ENCODE data around the gene OCA2. TPM values are rescaled to one million over a fixed set of nuclear protein-coding genes. Genes with fewer than 3 reads are reported as not detected.

OCA2 gene
- polyA plus RNA-seq, 6 donors from 2014 or later = 0.09 to 0.23 TPM; not detected in 4

DNA sequence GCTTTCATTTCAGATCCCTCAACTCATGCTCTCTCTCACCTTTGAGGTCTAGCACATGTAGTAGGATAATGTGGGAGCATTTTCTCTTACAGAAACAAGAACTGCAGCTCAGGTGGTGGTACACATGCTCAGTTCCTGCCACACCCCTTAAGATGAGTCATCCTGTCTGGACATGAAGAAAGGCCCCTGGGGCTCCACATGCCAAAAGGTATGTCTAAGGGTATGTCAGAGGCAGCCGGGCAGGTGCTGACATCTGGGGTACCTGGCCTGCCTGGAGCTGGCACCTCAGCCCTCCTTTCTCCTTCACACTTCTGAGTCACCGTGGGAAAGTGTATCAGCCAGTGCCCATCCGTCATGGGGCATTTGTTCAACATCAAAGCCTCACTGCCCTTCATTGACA, 209.9 kb downstream of the OCA2 start:
- H3K9me3 Mint-ChIP-seq = peaks cover 17 to 73% (median 42%) of the 10 kb centered on the region in 7 donors
- H3K27me3 Mint-ChIP-seq = peaks cover 8 to 27% (median 15%) of the 10 kb centered on the region in 3 donors
- H3K36me3 Mint-ChIP-seq = peaks cover 16 to 25% of the 10 kb centered on the region in 2 donors
- no peak overlapping the region for H3K4me3 Mint-ChIP-seq
- no peak for DNase-seq
- no peaks in the 10 kb centered on the region for H3K4me1 Mint-ChIP-seq
- ATAC-seq (ENCODE audit: low read depth in 2 of 2) = no peak
- no peak overlapping the region for H3K27ac Mint-ChIP-seq

DNA sequence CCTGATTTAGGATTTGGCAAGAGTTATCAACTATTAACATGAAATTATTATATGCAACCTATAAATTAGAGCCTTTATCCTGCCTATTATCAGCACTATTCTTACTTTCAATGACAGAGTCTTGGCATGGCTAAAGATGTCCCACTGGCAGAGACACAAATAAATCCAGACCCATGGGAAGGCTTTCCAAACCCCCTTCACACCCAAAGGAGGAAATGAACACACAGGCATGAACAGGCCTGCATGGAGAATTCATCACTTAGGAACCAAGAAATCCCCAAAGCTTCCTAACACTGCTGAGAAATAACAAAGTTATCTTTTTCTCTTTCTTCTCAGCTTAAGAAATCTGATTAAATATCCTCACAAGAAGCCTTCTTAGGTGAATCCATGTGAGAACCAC, 213.9 kb downstream of the OCA2 start:
- Mint-ChIP-seq H3K9me3 (peaks cover 11 to 50% (median 23%) of the 10 kb centered on the region in 7 donors), H3K4me1 (no peaks in the 10 kb centered on the region), H3K27me3 (peaks cover 8 to 37% (median 15%) of the 10 kb centered on the region in 3 donors), H3K27ac (no peak overlapping the region), H3K36me3 (peaks cover 8 to 9% of the 10 kb centered on the region in 2 donors), H3K4me3 (no peak overlapping the region)
- ATAC-seq (ENCODE audit: low read depth in 2 of 2) (no peak), DNase-seq (no peak)

DNA sequence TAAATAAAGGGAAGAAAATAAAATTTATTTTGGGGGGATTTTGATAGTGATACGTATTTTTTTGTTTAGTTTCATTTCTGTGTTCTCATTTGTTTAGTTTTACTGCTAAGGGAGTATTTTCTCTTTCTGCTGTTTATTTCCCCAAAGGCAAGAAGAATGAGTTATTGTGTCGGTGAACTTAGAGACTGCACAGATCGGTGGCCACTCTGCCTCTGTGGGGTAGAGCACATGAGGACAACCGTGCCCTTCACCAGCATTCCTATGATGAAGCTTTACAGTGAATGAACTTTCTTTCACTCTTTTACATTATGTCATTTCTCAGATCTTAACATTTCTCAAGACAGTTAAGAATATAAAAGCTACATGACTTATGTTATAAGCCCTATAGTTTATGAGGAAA, 214.4 kb downstream of the OCA2 start:
- DNase-seq (no peak), ATAC-seq (ENCODE audit: low read depth in 2 of 2) (no peak)
- Mint-ChIP-seq H3K9me3 (peaks cover 8 to 46% (median 19%) of the 10 kb centered on the region in 7 donors), H3K4me3 (no peak overlapping the region), H3K4me1 (no peaks in the 10 kb centered on the region), H3K27ac (no peak overlapping the region), H3K27me3 (peaks cover 8 to 42% (median 15%) of the 10 kb centered on the region in 3 donors), H3K36me3 (peaks cover 4 to 8% of the 10 kb centered on the region in 2 donors)

DNA sequence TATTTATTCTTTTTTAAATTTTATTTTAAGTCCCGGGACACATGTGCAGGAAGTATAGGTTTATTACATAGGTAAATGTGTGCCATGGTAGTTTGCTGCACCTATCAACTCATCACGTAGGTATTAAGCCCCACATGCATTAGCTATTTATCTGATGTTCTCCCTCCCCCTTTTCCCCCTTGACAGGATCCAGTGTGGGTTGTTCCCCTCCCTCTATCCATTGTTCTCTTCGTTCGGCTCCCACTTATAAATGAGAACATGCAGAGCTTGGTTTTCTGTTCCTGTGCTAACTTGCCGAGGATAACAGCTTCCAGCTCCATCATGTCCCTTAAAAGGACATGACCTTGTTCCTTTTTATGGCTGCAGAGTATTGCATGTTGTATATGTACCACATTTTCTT, 220.3 kb downstream of the OCA2 start:
- DNase-seq (no peak), ATAC-seq (ENCODE audit: low read depth in 2 of 2) (no peak)
- Mint-ChIP-seq H3K27me3 (peaks cover 0 to 17% (median 0%) of the 10 kb centered on the region in 3 donors), H3K27ac (no peak overlapping the region), H3K4me1 (no peaks in the 10 kb centered on the region), H3K9me3 (peaks cover 3 to 18% (median 10%) of the 10 kb centered on the region in 7 donors), H3K36me3 (no peaks in the 10 kb centered on the region), H3K4me3 (no peak overlapping the region)

DNA sequence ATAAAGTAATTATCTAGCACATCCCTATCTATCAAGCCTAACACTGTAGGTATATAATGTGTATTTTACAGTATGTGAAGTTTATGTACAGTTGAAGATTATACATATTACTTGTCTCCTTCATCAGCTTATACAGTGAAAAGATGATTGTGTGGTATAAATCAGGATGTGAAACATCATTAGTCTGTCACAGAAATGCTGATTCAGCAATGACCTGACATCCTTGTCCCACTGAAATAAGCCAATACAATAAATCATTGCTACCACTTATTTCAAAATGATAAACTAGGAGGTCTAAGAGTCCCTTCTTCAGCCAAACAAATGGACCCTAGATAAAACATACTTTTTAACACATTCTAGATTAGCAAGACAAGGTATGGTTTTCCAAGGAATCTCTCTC, 225.3 kb downstream of the OCA2 start:
- Mint-ChIP-seq H3K9me3 (no peaks in the 10 kb centered on the region), H3K27ac (peak overlapping the region in 1 of 6 donors; percentile 16), H3K27me3 (no peaks in the 10 kb centered on the region), H3K36me3 (no peaks in the 10 kb centered on the region), H3K4me1 (peaks cover 0 to 4% (median 0%) of the 10 kb centered on the region in 3 donors), H3K4me3 (no peak overlapping the region)
- DNase-seq (no peak), ATAC-seq (ENCODE audit: low read depth in 2 of 2) (no peak)

DNA sequence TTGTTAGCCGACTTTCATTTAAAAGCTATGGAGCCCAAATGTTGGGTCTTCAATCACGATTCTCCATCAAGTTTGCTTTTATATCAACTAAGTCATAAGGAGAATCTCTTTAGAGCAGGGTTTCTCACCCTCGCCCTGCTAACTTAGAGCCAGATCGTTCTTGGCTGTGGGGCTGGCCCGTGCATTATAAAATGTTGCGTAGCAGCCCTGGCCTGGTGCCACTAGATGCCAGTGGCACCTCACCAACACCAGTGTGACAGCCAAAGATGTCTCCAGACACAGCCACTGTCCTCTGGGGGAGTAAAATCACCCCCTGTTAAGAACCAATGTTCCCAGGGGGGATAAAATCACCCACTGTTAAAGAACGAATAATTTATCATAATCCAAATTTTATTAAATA, 226.1 kb downstream of the OCA2 start:
- peaks cover 0 to 4% (median 0%) of the 10 kb centered on the region in 3 donors for H3K4me1 Mint-ChIP-seq
- no peaks in the 10 kb centered on the region for H3K36me3 Mint-ChIP-seq
- H3K4me3 Mint-ChIP-seq = no peak overlapping the region
- peaks cover 0 to 7% (median 0%) of the 10 kb centered on the region in 3 donors for H3K27me3 Mint-ChIP-seq
- no peaks in the 10 kb centered on the region for H3K9me3 Mint-ChIP-seq
- ATAC-seq (ENCODE audit: low read depth in 2 of 2) (no peak), DNase-seq (no peak)
- no peak overlapping the region for H3K27ac Mint-ChIP-seq

DNA sequence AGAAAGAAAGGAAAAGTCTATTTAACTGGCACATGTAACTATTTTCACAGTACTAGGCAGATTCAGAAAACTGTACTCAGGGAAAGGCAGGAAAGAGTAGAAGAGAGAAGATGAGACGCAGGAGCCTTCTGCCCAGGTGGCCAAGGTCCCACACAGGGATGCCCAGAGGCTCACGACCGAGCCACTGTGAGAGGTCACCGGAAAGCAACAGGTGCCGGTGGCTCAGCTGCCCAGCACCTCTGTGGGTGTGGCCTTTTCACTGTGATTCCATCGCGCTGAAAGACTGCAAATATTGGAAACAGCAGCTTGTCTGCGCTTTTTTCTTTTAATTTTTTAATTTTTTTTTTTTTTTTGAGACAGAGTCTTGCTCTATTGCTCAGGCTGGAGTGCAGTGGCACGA, 226.8 kb downstream of the OCA2 start:
- Mint-ChIP-seq H3K4me1 (peaks cover 0 to 4% (median 0%) of the 10 kb centered on the region in 3 donors), H3K9me3 (no peaks in the 10 kb centered on the region), H3K27ac (no peak overlapping the region), H3K4me3 (no peak overlapping the region), H3K27me3 (peaks cover 0 to 8% (median 0%) of the 10 kb centered on the region in 3 donors), H3K36me3 (no peaks in the 10 kb centered on the region)
- no peak for DNase-seq
- ATAC-seq (ENCODE audit: low read depth in 2 of 2) = no peak

DNA sequence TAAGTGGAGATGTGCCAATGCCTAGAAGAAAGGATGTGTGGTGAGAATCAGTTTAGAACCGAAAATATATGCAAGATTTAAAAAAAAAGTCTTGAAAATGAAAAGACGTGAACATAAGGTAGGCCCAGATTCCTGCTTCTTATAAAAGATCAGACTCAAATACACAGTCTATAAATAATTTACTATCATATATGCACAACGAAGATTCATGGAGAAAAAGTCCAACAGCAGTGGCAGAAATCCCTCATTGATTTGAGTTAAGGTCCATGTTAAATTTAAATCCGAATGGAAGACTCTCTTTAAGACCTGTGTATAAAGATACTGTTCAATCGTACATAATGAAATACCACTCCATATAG, 227.2 kb downstream of the OCA2 start:
- DNase-seq = no peak
- no peaks in the 10 kb centered on the region for H3K9me3 Mint-ChIP-seq
- no peaks in the 10 kb centered on the region for H3K36me3 Mint-ChIP-seq
- H3K4me3 Mint-ChIP-seq = no peak overlapping the region
- ATAC-seq (ENCODE audit: low read depth in 2 of 2) = no peak
- peak overlapping the region in 1 of 6 donors; percentile 37 for H3K27ac Mint-ChIP-seq
- peaks cover 0 to 8% (median 0%) of the 10 kb centered on the region in 3 donors for H3K27me3 Mint-ChIP-seq
- H3K4me1 Mint-ChIP-seq = peaks cover 0 to 4% (median 0%) of the 10 kb centered on the region in 3 donors

DNA sequence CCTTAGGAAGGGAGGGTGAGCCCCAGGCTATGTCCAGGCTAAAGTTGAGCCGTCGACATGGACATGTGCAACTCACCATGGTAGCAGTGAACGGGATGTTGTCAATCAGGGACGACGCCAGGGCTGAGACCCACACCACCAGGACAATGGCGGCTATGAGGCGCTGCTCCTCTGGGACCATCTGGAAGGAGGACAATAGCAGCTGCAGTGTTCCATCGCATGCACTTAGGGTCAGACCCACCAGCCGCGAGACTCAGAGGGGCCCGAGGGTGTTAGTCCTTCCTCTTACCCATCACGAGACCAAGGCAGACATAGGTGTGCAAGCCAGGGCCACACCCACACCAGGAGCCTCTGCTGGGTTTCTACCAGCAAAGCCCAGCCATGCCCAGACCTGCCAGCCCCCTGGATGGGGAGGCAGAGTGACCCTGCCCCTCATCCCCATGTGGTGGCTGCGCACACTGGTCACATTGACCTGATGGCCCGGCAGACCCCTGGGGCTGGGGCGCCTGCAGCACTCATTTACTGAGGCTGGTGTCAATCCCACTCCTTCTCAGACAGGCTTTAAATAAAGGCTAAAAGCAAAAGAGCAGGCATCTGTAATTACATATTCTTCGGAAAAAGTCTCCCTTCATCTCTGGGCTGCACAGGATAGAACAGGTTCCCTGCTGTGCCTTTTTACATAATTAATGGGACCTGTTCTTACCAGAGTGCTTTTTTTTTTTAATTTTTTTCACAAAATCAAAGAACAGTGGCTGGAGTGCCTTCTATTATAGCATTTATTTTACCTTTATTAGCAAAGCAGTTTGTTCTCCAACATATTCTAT, 227.8 kb downstream of the OCA2 start:
- Mint-ChIP-seq H3K27ac (no peak overlapping the region), H3K36me3 (no peaks in the 10 kb centered on the region), H3K4me3 (no peak overlapping the region), H3K9me3 (no peaks in the 10 kb centered on the region), H3K27me3 (peaks cover 0 to 8% (median 0%) of the 10 kb centered on the region in 3 donors), H3K4me1 (peaks cover 0 to 4% (median 0%) of the 10 kb centered on the region in 3 donors)
- ATAC-seq (ENCODE audit: low read depth in 2 of 2) = no peak
- no peak for DNase-seq

DNA sequence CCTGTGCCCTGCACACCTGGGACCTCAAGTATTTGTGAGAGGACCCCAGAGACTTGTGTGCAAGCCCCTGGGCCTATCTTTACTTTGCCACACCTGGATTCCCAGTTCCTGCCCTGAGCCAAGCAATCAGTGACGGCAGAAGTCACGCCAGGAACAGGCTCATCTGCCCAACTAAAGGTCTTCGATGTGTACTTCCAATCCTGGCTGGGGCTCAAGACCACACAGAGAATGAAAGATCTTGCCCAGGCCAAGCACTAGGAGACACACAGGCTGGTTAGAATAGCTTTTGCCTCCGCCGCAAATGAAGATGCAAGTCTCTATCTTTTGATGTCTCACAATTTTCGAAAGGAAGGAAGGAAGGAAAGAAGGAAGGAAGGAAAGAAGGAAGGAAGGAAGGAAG, 228.8 kb downstream of the OCA2 start:
- H3K36me3 Mint-ChIP-seq = no peaks in the 10 kb centered on the region
- peaks cover 0 to 8% (median 0%) of the 10 kb centered on the region in 3 donors for H3K27me3 Mint-ChIP-seq
- H3K4me1 Mint-ChIP-seq = peaks cover 0 to 4% (median 2%) of the 10 kb centered on the region in 3 donors
- H3K4me3 Mint-ChIP-seq = peak overlapping the region in 1 of 8 donors; percentile 32
- ATAC-seq (ENCODE audit: low read depth in 2 of 2) (no peak), DNase-seq (no peak)
- H3K9me3 Mint-ChIP-seq = peaks cover 0 to 3% (median 0%) of the 10 kb centered on the region in 7 donors
- H3K27ac Mint-ChIP-seq = no peak overlapping the region

DNA sequence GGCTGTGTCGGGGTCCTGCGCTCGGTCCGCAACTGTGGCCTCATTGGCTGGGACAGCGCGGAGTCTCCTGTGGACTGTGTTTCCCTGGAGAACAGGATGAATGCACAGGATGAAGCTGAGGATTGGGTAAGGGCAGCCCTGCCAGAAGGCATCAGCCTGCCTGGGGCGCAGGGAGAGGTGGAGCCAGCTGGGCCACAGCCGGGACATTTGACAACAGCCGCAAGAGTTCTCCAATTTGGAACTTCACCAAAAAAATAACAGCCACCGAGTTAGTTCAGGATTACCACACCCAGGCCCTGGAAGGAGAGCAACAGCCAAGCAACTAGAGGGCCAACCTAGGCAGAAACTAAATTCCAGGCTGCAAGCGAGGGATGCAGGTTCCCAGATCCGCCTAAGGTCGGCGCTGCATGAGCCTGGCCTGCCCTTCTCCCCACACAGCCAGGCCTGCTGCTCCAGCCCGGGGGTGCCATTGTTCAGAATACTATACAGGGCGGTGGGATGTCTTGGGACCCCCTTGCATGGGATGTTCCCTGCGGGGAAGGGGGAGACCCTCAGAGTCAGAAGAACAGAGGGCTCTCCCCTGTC, 229.3 kb downstream of the OCA2 start:
- Mint-ChIP-seq H3K9me3 (peaks cover 0 to 4% (median under 1%) of the 10 kb centered on the region in 7 donors), H3K27me3 (peaks cover 0 to 8% (median 0%) of the 10 kb centered on the region in 3 donors), H3K4me3 (no peak overlapping the region), H3K4me1 (peaks cover 2 to 5% (median 3%) of the 10 kb centered on the region in 3 donors), H3K36me3 (no peaks in the 10 kb centered on the region), H3K27ac (peak overlapping the region in 1 of 6 donors; percentile 77)
- no peak for DNase-seq
- no peak for ATAC-seq (ENCODE audit: low read depth in 2 of 2)

DNA sequence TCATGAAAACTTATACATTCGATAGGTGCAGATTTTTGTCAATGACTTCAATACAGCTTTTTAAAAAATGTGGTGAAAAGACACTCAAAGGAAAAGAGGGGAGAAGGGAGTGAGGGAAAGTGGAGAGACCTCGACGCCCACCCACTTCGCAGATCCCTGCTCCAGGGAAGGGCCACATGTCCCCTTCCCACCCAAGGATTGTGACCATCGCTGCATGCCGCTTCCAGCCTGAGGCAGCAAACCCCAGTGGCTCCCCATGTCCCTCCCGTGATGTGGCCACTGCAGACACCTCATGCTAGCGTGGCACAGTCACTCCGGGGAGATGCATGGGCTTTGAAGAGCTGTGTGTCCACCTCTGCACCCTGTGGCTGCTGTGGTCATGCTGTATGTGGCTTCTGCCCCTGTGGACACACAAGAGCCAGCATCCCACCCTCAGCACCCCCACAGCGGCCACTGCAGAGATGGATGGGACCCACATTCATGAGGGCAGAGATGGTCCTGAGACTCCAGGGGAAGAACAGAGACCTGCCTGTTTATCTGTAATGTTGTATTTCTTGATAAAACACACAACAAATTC, 230.2 kb downstream of the OCA2 start:
- no peak for DNase-seq
- no peak for ATAC-seq (ENCODE audit: low read depth in 2 of 2)
- Mint-ChIP-seq H3K4me1 (peaks cover 6 to 7% (median 7%) of the 10 kb centered on the region in 3 donors), H3K4me3 (no peak overlapping the region), H3K27me3 (peaks cover 0 to 8% (median 0%) of the 10 kb centered on the region in 3 donors), H3K9me3 (peaks cover 0 to 6% (median 2%) of the 10 kb centered on the region in 7 donors), H3K27ac (no peak overlapping the region), H3K36me3 (no peaks in the 10 kb centered on the region)

DNA sequence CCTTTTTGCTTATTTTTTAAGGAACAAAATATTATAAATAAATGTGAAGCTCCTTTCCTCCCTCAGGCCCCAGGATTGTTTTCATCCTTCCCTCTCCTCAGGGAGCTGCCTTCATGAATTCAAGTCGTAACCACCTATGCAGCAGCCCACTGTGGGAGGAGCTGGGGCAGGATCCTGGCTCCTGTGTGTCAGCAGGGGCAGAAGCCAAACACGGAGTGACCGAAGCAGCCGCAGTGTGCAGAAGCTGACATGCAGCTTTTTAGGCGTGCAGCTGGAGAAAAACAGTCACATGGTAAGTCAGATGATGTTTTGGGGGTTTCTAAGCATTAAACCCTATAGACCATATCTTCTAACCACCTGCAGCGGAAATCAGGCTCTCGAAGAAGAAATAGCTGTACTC, 231.3 kb downstream of the OCA2 start:
- H3K4me3 Mint-ChIP-seq = no peak overlapping the region
- H3K4me1 Mint-ChIP-seq = peaks cover 6 to 7% (median 7%) of the 10 kb centered on the region in 3 donors
- H3K36me3 Mint-ChIP-seq = no peaks in the 10 kb centered on the region
- no peak for DNase-seq
- ATAC-seq (ENCODE audit: low read depth in 2 of 2) = peak in 1 of 2 donors; percentile 30
- H3K9me3 Mint-ChIP-seq = peaks cover 0 to 6% (median 3%) of the 10 kb centered on the region in 7 donors
- no peak overlapping the region for H3K27ac Mint-ChIP-seq
- H3K27me3 Mint-ChIP-seq = peaks cover 0 to 8% (median 0%) of the 10 kb centered on the region in 3 donors

Data from naive B cell (primary cell).